GM19468 (cell line): ENCODE measurements around the gene IL13RA2.

Experiments used
- ATAC-seq: cut with Tn5 transposase; IDR thresholded peaks from one replicate; pipeline ENCODE4 v1.9.1; 2021; ENCODE audit warnings: mild to moderate bottlenecking, moderate library complexity, moderate number of reproducible peaks; ENCODE audit not compliant: unreplicated experiment; ENCODE audit errors: extremely low read depth

The IL13RA2 gene

DNA sequence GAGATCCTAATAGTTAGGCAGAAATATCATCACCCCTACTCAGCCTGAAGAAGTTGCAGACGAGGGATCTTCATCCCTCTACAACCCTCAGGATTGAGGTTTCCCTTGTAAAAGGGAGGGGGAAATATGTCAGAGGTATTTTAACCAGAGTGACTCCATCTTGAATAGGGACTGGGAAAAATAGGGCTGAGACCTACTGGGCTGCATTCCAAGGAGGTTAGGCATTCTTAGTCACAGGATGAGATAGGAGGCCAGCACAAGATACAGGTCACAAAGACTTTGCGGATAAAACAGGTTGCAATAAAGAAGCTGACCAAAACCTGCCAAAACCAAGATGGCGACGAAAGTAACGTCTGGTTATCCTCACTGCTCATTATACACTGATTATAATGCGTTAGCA is 17.5 kb downstream of the IL13RA2 start:
- no peak for ATAC-seq

GRCh38 chrX:114997779-114998178 is 19.6 kb downstream of the IL13RA2 start:
- ATAC-seq: no peak

GRCh38 chrX:114985967-114986592 is 31.3 kb downstream of the IL13RA2 start:
- no peak for ATAC-seq

DNA sequence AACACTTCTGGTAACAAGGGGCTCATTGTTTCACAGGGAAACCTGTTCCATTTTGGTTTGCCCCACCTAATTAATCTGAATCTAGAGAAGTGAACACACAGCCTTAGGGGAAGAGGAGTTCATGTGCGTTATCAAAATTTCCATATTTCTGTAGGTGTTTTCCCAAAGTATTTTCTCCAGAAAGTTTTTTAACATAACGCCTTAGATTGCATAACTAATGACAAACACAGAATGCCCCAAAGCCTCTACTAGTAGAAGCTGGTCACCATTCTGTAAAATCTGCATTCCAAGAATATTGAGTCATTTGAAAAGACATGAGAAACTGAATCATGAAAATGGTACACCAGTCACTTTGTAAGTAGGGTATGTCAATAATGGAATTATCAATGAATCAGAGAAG is 41.1 kb downstream of the IL13RA2 start:
- ATAC-seq: no peak

DNA sequence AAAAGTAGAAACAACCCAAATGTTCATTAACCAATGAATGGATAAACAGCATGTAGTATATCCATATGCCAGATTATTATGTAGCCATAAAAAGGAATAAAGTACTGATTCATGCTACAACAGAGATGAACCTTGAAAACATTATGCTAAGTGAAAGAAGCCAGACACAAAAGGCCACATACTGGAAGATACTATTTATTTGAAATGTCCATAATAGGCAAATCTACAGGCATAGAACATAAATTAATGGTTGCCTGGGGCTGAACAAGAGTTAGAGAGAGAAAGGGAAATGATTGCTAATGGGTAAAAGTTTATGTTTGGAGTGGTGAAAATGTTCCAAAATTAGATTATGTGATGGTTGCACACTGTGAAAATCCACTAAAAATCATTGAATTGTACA is 44.4 kb downstream of the IL13RA2 start:
- no peak for ATAC-seq

- ATAC-seq: no peak
Observed at GRCh38 chrX:114970806-114971205, 46.6 kb downstream of the IL13RA2 start.

- ATAC-seq: no peak
Observed at GRCh38 chrX:114964374-114964773, 53.0 kb downstream of the IL13RA2 start.

DNA sequence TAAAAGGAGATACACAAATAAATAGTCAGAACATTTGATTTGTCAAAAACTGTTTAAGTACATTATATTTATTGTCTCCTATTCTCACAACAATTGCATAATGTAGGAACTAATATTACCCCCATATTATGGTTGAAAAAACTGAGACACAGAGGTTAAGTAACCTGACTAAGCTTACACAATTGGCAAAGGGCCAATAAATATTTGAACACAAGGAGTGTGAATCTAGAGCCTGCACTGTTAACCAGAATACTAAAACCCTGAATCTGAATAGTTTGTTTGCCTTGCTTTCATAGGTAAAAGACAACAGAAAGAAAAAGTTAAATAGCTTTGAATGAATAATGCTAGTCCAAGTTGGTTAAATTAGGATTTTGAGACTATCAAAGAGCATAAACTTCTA is 55.2 kb downstream of the IL13RA2 start:
- ATAC-seq: no peak

GRCh38 chrX:114959729-114960128 is 57.7 kb downstream of the IL13RA2 start:
- no peak for ATAC-seq
